CD4-positive, alpha-beta T cell treated with Interleukin-1 beta for 1 hour (primary cell): ENCODE data around the gene YPEL3.

Experiments
- DNase-seq, 2 donors: peaks; one replicate each; pipeline ENCODE4 v3.0.0-alpha.2; 2020 to 2022

The YPEL3 gene

DNA sequence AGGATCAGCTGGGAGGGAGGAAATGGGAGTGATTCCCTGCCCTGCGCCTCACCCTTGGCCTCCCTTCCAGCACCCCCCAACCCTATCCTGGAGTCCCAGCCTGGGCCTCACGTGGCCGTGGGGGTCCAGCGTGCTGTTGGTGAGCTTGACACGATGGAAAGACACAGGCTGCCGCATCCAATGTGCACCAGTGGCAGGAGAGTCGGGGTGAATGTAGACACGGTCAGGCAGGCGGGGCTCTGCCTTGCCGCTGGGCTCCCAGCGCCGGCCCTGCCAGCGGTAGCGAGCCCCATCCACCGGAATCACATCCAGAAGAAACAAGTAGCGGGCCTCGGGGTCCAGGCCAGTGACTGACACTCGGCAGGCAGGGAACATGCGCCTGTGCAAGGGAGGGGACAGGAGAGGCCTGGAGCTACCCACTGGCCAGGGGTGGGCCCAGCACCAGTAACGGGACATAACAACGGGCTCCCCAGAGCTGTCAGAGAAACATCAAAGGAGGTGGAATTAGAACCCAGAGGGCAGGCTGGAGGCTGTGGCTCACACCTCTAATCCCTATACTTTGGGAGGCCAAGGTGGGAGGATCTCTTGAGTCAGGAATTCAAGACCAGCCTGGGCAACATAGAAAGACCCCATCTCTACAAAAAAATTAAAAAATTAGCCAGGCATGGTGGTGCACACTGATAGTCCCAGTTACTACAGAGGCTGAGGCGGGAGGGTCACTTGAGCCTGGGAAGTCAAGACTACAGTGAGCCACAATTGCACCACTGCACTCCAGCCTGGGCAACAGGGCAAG is 7.0 kb downstream of the YPEL3 start:
- no peak for DNase-seq

DNA sequence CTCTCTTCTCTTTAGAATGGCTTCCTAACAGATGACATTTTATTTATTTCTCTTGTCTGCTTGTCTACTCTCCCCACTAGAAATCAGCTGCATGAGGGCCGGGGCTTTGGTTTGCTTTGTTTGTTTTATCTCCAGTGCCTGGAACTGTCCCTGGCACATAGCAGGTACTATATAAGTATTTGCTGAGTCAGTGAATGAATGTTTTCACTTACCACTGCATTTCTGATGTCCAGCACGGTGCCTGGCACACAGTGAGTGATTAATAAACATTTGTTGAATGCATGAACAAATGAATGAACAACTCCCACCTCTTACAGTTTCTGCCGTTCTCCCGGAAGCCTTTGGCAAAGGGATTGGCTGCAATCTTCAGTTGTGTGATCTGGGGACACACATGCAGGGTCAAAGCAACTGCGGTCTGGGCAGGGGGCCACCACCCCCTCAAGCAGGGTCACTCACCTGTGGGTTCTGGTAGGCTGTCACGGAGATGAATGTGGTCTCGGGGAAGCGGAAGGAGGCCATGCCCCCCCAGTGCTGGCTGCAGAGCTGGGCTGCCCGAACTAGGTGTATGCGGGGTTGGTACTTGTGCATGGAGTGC is 7.7 kb downstream of the YPEL3 start:
- no peak for DNase-seq

DNA sequence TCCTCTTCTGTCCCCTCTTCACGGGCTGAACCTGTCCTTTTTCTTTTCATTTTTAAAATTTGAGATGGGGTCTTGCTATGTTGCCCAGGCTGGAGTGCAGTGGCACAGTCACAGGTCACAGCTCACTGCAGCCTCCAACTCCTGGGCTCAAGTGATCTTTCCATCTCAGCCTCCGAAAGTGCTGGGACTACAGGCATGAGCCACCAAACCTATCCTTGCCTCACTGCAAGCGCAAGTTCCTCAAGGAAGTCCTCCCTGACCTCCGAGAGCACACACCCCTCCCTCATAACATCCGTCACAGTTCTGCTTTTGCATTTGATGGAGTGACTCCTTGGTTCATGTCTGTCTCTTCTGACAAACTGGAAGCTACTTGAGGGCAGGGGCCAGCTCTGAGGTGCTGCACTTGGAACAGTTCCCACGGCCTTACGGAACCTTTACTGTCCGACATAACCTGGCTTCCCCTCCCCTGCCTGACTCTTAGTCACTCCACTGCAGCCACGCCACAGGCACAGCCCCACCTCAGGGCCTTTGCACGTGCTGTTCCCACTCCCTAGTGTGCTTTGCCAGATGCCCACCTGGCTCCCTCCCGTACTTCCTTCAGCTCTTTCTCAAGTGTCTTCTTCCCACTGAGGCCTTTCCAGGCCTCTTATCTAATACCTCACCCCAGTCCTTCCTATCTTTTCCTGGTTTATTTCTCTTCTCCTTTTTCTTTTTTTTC is 8.7 kb downstream of the YPEL3 start:
- DNase-seq: peak in 1 of 2 donors; percentile 59

GRCh38 chr16:30086291-30087140 is 9.5 kb downstream of the YPEL3 start:
- no peak for DNase-seq

DNA sequence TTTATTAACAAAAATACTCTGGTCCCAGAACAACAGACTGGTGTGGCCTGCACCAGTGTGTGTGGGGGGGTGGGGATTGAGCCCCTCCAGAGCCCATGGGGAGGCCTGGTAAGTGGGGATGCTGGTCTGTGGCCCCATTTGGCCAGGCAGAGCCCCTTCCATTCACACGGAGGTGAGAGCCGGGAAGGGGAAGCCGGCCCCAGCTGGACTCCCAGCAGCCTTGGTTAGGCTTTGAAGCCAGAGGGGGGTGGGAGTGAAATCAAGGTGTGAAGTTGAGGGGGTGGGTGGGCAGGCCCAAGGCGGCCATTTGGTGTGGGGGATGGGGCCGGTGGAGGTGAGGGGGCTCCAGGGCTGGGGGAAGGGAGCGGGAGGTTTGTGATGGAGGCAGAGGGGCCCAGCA is 10.2 kb downstream of the YPEL3 start:
- no peak for DNase-seq

GRCh38 chr16:30085247-30085646 is 10.8 kb downstream of the YPEL3 start:
- no peak for DNase-seq

DNA sequence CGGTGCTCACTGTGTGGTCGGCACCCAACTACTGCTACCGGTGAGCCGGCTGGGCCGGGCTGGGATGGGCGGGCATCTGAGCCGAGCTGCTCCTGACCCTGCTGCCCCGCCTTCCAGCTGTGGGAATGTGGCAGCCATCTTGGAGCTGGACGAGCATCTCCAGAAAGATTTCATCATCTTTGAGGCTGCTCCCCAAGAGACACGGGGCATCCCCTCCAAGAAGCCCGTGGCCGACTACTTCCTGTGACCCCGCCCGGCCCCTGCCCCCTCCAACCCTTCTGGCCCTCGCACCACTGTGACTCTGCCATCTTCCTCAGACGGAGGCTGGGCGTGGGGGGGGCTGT is 11.2 kb downstream of the YPEL3 start:
- no peak for DNase-seq

DNA sequence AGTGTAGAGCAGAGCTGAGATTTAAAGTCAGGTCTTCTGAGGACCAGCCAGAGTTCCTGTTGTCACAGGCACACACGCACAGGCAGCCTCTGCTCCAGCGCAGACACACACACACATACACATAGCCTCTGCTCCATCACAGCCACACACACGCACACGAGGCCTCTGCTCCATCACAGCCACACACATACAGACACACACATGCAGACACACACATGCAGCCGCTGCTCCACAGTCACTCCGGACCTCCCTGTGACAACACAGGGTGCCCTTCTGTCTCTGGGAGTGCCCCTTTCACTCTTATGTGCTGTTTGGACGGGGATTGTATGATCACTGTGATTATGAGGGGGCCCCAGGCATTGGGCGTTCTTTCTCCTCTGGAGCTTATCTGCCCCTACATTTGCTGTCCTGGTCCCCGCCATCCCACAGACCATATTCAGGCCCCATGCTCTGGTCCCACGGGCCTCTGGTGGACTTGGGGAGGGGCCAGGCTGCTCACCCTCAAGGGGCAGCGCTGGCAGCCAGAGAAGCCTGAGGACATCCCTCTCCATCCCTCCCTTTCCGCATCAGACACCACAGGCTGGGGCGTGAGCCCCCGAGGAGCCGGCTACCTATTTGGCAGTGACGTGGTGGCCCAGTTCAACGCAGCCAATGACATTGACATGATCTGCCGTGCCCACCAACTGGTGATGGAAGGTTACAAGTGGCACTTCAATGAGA is 11.8 kb downstream of the YPEL3 start:
- DNase-seq: no peak

DNA sequence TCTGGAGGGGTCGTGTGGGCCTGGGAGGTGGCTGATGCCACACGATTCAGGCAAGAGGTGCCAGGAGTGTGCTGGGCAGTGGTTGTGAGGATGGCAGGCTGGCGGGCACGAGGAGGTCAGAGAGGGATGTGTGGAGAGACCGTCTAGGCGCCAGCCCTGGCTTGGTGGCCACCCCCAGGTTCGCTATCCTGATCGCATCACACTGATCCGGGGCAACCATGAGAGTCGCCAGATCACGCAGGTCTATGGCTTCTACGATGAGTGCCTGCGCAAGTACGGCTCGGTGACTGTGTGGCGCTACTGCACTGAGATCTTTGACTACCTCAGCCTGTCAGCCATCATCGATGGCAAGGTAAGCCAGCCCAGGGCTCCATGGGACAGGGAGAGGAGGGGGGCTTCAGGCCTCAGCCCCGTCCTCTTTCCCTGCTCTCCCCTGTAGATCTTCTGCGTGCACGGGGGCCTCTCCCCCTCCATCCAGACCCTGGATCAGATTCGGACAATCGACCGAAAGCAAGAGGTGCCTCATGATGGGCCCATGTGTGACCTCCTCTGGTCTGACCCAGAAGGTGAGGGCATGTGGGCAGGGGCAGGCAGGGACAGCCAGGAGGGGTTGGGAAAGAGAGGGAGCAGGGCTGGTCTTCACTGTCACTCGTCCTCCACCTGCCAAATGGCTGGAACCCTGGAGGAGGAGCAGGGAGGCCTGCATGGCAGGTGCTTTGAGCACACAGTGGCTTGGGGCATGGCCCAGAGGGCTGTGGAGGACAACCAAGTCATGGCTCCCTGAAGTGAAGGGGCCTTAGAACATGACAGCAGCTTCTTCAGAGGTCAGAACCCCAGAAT is 12.6 kb downstream of the YPEL3 start:
- no peak for DNase-seq

GRCh38 chr16:30082545-30083090 is 13.4 kb downstream of the YPEL3 start:
- no peak for DNase-seq

- DNase-seq: no peak
Observed at GRCh38 chr16:30079480-30079879, 16.5 kb downstream of the YPEL3 start.

DNA sequence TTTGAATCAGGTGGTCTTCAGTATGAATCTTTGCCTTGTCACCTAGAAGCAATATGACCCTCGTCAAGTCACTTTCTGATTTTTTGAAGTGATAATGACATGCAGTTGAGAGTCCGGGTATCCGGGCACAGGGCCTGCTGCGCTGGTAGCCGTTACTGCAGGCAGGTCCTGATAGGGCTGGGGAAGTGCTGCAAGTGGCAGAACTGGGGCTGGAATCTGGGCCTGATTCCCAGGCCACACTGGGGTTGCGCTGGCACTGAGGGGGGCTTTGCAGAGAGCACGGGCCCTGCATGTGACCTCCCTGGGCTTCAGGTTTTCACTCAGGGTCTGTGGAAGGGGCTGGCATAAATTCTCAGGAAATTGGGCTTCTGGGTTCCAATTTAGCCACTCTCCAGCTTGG is 17.3 kb downstream of the YPEL3 start:
- DNase-seq: no peak

- no peak for DNase-seq
Observed at GRCh38 chr16:30077656-30078055, 18.4 kb downstream of the YPEL3 start.

GRCh38 chr16:30076276-30076791 is 19.7 kb downstream of the YPEL3 start:
- peak in 1 of 2 donors; percentile 26 for DNase-seq

DNA sequence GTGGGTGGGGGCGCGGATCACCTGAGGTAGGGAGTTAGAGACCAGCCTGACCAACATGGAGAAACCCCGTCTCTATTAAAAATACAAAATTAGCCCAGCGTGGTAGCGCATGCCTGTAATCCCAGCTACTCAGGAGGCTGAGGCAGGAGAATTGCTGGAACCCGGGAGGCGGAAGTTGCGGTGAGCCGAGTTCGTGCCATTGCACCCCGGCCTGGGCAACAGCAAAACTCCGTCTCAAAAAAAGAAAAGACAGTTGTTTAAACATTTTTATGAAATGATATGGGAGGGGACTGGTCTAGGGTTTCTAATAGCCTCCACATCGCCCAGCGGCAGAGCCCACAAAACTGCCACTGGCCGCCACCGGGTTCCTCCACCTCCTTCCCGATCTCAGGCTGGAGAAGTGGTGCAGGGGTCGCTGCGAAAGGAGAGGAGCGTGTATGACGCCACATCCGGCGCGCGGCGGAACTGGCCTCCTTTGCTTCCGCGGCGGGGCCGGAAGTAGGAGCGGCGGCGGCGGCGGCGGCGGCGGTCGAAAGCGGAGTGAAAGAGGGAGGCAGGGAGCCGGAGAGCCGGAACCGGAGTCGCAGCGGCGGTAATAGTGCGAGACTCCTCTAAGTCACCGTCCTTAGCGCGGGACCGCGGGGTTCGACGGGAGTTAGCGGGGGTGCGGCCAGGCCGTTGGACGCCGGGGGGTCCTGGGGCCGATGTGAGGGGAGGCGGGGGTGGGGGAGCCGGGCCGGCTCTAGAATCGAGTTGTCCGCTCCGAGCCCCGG is 20.3 kb downstream of the YPEL3 start, which contains the start of gene PPP4C:
TSS of gene PPP4C (plus strand) at position 492 of the 773 bp plus-strand sequence. CDS start 384 bp downstream, outside the sequence.
- DNase-seq: peak; percentile 88 to 89

GRCh38 chr16:30070490-30070889 is 25.5 kb downstream of the YPEL3 start:
- no peak for DNase-seq

DNA sequence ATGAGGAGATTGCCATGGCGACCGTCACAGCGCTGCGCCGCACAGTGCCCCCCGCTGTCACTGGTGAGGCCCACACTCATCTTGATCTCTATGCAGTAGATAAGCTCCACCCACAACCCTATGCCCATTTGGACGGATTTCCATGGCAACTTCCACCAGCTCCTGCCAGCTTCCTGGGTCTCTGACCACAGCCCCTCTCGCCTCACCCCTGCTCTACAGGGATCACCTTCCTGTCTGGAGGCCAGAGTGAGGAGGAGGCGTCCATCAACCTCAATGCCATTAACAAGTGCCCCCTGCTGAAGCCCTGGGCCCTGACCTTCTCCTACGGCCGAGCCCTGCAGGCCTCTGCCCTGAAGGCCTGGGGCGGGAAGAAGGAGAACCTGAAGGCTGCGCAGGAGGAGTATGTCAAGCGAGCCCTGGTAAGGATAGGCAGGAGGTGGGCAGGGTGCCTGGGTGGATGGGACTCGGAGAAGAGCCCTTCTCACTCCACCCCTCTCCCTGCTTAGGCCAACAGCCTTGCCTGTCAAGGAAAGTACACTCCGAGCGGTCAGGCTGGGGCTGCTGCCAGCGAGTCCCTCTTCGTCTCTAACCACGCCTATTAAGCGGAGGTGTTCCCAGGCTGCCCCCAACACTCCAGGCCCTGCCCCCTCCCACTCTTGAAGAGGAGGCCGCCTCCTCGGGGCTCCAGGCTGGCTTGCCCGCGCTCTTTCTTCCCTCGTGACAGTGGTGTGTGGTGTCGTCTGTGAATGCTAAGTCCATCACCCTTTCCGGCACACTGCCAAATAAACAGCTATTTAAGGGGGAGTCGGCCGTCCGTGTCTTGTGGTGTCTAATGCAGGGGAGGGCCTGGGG is 26.2 kb downstream of the YPEL3 start:
- no peak for DNase-seq

GRCh38 chr16:30068750-30069610 is 27.0 kb downstream of the YPEL3 start:
- DNase-seq: peak; percentile 59 to 65
